Liver (tissue), 9 donors: ENCODE measurements around the gene MEGF11. TPM values are rescaled to one million over a fixed set of nuclear protein-coding genes. Genes with fewer than 3 reads are reported as not detected.

Experiments
- DNase-seq: peaks from one replicate; pipeline ENCODE4 v3.0.0-alpha.2; 2017; ENCODE audit warnings: low spot score
- H3K27ac ChIP-seq, 2 donors: one replicate each; pipeline ENCODE4 v1.7.0; 2013; ENCODE audit warnings: inconsistent platforms in 2 of 2, low read length in 2 of 2, control low read depth in 1 of 2, low read depth in 1 of 2, mild to moderate bottlenecking in 1 of 2
- H3K27me3 ChIP-seq, 4 donors: one replicate each; pipeline versions ENCODE4 v1.6.1 to v1.7.0; 2013; ENCODE audit warnings: low read length in 3 of 4, inconsistent platforms in 1 of 4, mild to moderate bottlenecking in 1 of 4, moderate library complexity in 1 of 4; ENCODE audit not compliant: control insufficient read depth in 4 of 4, insufficient read depth in 4 of 4
- H3K36me3 ChIP-seq, 4 donors: one replicate each; pipeline versions ENCODE4 v1.6.1 to v1.7.0; 2013; ENCODE audit warnings: low read length in 3 of 4, mild to moderate bottlenecking in 3 of 4, low read depth in 1 of 4, moderate library complexity in 1 of 4; ENCODE audit not compliant: control insufficient read depth in 4 of 4, insufficient read depth in 3 of 4
- H3K4me1 ChIP-seq, 4 donors: one replicate each; pipeline versions ENCODE4 v1.6.1 to v1.7.0; 2013; ENCODE audit warnings: low read length in 3 of 4, mild to moderate bottlenecking in 3 of 4, moderate library complexity in 1 of 4; ENCODE audit not compliant: control insufficient read depth in 4 of 4, insufficient read depth in 4 of 4
- H3K4me3 ChIP-seq, 3 donors: one replicate each; pipeline versions ENCODE4 v1.6.1 to v1.7.0; 2013; ENCODE audit warnings: low read length in 3 of 3, control low read depth in 1 of 3, low read depth in 1 of 3, mild to moderate bottlenecking in 1 of 3
- H3K9ac ChIP-seq, 2 donors: one replicate each; pipeline ENCODE4 v1.7.0; 2013; ENCODE audit warnings: low read length in 2 of 2, mild to moderate bottlenecking in 2 of 2, moderate library complexity in 2 of 2, control low read depth in 1 of 2, low read depth in 1 of 2
- H3K9me3 ChIP-seq, 4 donors: one replicate each; pipeline versions ENCODE4 v1.6.1 to v1.7.0; 2013; ENCODE audit warnings: low read length in 3 of 4; ENCODE audit not compliant: control insufficient read depth in 4 of 4
- CTCF ChIP-seq: fragments of 150-350 bp; IDR thresholded peaks from 2 replicates; pipeline ENCODE4 v1.5.1; 2017; ENCODE audit warnings: improper control_type of control experiment, low read depth, low read length; ENCODE audit not compliant: missing input control
- EGR1 ChIP-seq, 2 donors: IDR thresholded peaks; 2 replicates each; pipeline ENCODE4 v1.6.1; 2016 to 2018; ENCODE audit warnings: antibody characterized with exemption in 2 of 2, low read depth in 2 of 2
- GABPA ChIP-seq, 2 donors: IDR thresholded peaks in 1 of 2; conservative IDR thresholded peaks in 1 of 2; 2 replicates each; pipeline ENCODE4 v1.6.1; 2016; ENCODE audit warnings: antibody characterized with exemption in 2 of 2, mild to moderate bottlenecking in 1 of 2, moderate library complexity in 1 of 2
- HNF4G ChIP-seq: IDR thresholded peaks from 2 replicates; pipeline ENCODE4 v1.6.1; 2016; ENCODE audit warnings: antibody characterized with exemption
- JUND ChIP-seq, 2 donors: IDR thresholded peaks; 2 replicates each; pipeline ENCODE4 v1.6.1; 2016; ENCODE audit warnings: antibody characterized with exemption in 2 of 2
- NR2F2 ChIP-seq: IDR thresholded peaks from 2 replicates; pipeline ENCODE4 v1.6.1; 2016; ENCODE audit warnings: antibody characterized with exemption
- RAD21 ChIP-seq, 2 donors: IDR thresholded peaks; 2 replicates each; pipeline ENCODE4 v1.6.1; 2016; ENCODE audit warnings: antibody characterized with exemption in 2 of 2, mild to moderate bottlenecking in 2 of 2
- RXRA ChIP-seq, 2 donors: IDR thresholded peaks; 2 replicates each; pipeline ENCODE4 v1.6.1; 2017 to 2018; ENCODE audit warnings: antibody characterized with exemption in 2 of 2, mild to moderate bottlenecking in 1 of 2
- SP1 ChIP-seq: IDR thresholded peaks from 2 replicates; pipeline ENCODE4 v1.6.1; 2018; ENCODE audit warnings: antibody characterized with exemption, mild to moderate bottlenecking
- YY1 ChIP-seq: IDR thresholded peaks from 2 replicates; pipeline ENCODE4 v1.6.1; 2016; ENCODE audit warnings: antibody characterized with exemption, mild to moderate bottlenecking
- WGBS: extraction: QIAGEN DNeasy Blood & Tissue Kit; methylation state at CpG from one replicate; pipeline ENCODE4 v1.1.7; 2013; 5-methylcytosine and 5-hydroxymethylcytosine counted together
- polyA plus RNA-seq, 2 donors: library from polyadenylated mRNA; stranded (reverse) in 1 of 2; unstranded in 1 of 2; fragments of 200-250 nt in 1 of 2; fragments of >200 nt in 1 of 2; fragmentation: Nextera tagmentation in 1 of 2; extraction: Ambion mirVana in 1 of 2; gene quantifications; one replicate each; pipeline versions ENCODE4 v1.2.1 to v1.2.3, GENCODE V29; 2013 to 2015
- total RNA-seq, 2 donors: library from RNA; depleted of rRNA; stranded (reverse); fragments of >200 nt; gene quantifications; one replicate each; pipeline ENCODE4 v1.2.3, GENCODE V29; 2014
- TF ChIP-seq, protein P1 (sequence below): IDR thresholded peaks from 2 replicates; pipeline ENCODE4 v1.6.1; 2016; ENCODE audit warnings: antibody characterized with exemption
- TF ChIP-seq, protein P2 (sequence below): IDR thresholded peaks from 2 replicates; pipeline ENCODE4 v1.6.1; 2016; ENCODE audit warnings: antibody characterized with exemption, mild to moderate bottlenecking
- TF ChIP-seq, protein P3 (sequence below): IDR thresholded peaks from 2 replicates; pipeline ENCODE4 v1.6.1; 2016; ENCODE audit warnings: antibody characterized with exemption
- donor health status: healthy.
- donor health status: healthy.
- donor health status: healthy.
- donor health status: healthy.
- donor health status: healthy.

MEGF11 gene
- total and polyA plus RNA-seq, 4 donors: under 0.01 to 0.51 (median 0.03) TPM; not detected in 1

DNA sequence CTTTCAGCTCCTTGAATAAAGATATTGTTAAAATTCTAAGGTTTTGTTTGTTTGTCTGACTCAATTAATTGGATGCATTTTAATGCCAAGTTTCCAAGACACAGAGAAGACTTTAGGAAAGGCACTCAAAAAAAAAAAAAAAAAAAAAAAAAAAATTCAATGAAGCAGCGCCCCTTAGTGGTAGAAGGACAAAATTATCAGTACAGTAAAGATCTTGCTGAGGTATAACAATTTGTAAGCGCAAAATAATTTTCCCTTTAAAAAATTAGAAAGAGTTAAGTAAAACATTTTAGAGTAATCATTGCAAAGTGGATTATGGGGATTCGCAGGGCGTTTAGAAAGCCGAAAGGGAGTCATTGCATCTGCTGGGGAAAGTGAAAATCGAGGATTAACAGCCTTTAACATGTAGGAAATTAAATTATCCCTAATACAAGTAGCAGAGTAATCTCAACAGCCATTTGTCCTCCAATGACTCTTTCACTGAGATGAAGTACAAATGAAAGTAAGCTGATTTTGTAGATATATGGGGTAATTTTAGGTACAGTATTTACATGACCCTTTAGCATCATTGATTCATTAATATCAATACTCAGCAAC is 34.0 kb upstream of the MEGF11 start:
- Histone ChIP-seq H3K9me3 (no peaks in the 10 kb centered on the region), H3K9ac (no peak overlapping the region), H3K4me3 (no peak overlapping the region), H3K27ac (no peak overlapping the region), H3K27me3 (no peaks in the 10 kb centered on the region), H3K4me1 (peaks cover 0 to 9% (median 3%) of the 10 kb centered on the region in 4 donors), H3K36me3 (no peaks in the 10 kb centered on the region)
- TF ChIP-seq, protein P1, sequence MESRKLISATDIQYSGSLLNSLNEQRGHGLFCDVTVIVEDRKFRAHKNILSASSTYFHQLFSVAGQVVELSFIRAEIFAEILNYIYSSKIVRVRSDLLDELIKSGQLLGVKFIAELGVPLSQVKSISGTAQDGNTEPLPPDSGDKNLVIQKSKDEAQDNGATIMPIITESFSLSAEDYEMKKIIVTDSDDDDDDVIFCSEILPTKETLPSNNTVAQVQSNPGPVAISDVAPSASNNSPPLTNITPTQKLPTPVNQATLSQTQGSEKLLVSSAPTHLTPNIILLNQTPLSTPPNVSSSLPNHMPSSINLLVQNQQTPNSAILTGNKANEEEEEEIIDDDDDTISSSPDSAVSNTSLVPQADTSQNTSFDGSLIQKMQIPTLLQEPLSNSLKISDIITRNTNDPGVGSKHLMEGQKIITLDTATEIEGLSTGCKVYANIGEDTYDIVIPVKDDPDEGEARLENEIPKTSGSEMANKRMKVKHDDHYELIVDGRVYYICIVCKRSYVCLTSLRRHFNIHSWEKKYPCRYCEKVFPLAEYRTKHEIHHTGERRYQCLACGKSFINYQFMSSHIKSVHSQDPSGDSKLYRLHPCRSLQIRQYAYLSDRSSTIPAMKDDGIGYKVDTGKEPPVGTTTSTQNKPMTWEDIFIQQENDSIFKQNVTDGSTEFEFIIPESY: no peak
- TF ChIP-seq CTCF (peak; percentile 52), RXRA (IDR thresholded peaks at IDR 0.05) (no peak), RAD21 (IDR thresholded peaks at IDR 0.05) (peak; percentile 66 to 67), EGR1 (IDR thresholded peaks at IDR 0.05; ENCODE audit: low read depth in 2 of 2) (no peak), NR2F2 (no peak), HNF4G (no peak)
- TF ChIP-seq, protein P2, sequence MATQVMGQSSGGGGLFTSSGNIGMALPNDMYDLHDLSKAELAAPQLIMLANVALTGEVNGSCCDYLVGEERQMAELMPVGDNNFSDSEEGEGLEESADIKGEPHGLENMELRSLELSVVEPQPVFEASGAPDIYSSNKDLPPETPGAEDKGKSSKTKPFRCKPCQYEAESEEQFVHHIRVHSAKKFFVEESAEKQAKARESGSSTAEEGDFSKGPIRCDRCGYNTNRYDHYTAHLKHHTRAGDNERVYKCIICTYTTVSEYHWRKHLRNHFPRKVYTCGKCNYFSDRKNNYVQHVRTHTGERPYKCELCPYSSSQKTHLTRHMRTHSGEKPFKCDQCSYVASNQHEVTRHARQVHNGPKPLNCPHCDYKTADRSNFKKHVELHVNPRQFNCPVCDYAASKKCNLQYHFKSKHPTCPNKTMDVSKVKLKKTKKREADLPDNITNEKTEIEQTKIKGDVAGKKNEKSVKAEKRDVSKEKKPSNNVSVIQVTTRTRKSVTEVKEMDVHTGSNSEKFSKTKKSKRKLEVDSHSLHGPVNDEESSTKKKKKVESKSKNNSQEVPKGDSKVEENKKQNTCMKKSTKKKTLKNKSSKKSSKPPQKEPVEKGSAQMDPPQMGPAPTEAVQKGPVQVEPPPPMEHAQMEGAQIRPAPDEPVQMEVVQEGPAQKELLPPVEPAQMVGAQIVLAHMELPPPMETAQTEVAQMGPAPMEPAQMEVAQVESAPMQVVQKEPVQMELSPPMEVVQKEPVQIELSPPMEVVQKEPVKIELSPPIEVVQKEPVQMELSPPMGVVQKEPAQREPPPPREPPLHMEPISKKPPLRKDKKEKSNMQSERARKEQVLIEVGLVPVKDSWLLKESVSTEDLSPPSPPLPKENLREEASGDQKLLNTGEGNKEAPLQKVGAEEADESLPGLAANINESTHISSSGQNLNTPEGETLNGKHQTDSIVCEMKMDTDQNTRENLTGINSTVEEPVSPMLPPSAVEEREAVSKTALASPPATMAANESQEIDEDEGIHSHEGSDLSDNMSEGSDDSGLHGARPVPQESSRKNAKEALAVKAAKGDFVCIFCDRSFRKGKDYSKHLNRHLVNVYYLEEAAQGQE: no peak
- TF ChIP-seq, protein P3, sequence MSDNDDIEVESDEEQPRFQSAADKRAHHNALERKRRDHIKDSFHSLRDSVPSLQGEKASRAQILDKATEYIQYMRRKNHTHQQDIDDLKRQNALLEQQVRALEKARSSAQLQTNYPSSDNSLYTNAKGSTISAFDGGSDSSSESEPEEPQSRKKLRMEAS: no peak
- no peak for DNase-seq
- WGBS: 15% methylated on average over 6 of the region's 6 CpGs

DNA sequence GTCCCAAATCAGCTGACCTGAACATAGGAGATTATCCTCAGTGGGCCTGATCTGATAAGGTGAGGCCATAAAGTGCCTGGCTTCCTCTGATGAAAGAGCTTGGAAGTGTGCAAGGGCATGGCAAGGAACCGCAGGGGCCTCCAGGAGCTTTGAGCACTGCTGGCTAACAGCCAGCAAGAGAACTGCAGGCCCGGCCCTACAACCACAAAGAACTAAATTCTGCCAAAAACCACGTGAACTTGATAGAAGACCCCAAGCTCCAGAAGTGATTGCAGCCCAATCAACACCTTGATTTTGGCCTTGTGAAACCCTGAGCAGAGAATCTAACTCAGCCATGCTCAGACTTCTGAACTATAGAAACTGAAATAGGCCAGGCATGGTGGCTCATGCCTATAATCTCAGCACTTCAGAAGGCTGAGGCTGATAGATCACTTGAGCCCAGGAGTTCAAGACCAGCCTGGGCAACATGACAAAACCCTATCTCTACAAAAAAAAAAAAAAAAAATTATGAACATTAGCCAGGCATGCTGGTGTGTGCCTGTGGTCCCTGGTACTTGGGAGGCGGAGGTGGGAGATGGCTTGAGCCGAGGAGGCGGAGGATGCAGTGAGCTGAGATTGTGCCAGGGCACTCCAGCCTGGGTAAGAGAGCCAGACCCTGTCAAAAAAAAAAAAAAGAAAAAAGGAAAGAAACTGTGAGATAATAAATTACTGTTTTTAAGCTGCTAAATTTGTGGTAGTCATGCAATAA is 32.2 kb upstream of the MEGF11 start:
- H3K36me3 ChIP-seq: no peaks in the 10 kb centered on the region
- WGBS: 85% methylated on average over 6 of the region's 6 CpGs
- no peaks in the 10 kb centered on the region for H3K27me3 ChIP-seq
- no peaks in the 10 kb centered on the region for H3K9me3 ChIP-seq
- no peak for DNase-seq
- H3K4me3 ChIP-seq: no peak overlapping the region
- no peak overlapping the region for H3K27ac ChIP-seq
- no peak overlapping the region for H3K9ac ChIP-seq
- H3K4me1 ChIP-seq: peaks cover 0 to 8% (median 2%) of the 10 kb centered on the region in 4 donors
- TF ChIP-seq NR2F2 (no peak), EGR1 (IDR thresholded peaks at IDR 0.05; ENCODE audit: low read depth in 2 of 2) (no peak), CTCF (no peak), SP1 (no peak), RAD21 (IDR thresholded peaks at IDR 0.05) (no peak), GABPA (IDR thresholded peaks at IDR 0.05 in 1 of 2, conservative IDR thresholded peaks at IDR 0.05 in 1 of 2) (no peak), RXRA (IDR thresholded peaks at IDR 0.05) (no peak), JUND (IDR thresholded peaks at IDR 0.05) (no peak), HNF4G (no peak), YY1 (no peak)
- TF ChIP-seq, protein P1: no peak
